HTR-8/SVneo (cell line): ENCODE data around the gene PEX16.
"Not testable (repeated sequence)": the region's sequence is repeated elsewhere in the genome, so short reads cannot be mapped to it uniquely, and the experiment has no call there.

Source experiments
- DNase-seq: peaks from one replicate; pipeline ENCODE4 v3.0.0; 2011; ENCODE audit warnings: low spot score, mixed read lengths; ENCODE audit not compliant: insufficient read length
- FAIRE-seq: peaks from 2 replicates; lab custom pipeline; 2011; peaks lifted over from hg19 to GRCh38; lab: Jason Lieb, UNC

Gene PEX16

DNA sequence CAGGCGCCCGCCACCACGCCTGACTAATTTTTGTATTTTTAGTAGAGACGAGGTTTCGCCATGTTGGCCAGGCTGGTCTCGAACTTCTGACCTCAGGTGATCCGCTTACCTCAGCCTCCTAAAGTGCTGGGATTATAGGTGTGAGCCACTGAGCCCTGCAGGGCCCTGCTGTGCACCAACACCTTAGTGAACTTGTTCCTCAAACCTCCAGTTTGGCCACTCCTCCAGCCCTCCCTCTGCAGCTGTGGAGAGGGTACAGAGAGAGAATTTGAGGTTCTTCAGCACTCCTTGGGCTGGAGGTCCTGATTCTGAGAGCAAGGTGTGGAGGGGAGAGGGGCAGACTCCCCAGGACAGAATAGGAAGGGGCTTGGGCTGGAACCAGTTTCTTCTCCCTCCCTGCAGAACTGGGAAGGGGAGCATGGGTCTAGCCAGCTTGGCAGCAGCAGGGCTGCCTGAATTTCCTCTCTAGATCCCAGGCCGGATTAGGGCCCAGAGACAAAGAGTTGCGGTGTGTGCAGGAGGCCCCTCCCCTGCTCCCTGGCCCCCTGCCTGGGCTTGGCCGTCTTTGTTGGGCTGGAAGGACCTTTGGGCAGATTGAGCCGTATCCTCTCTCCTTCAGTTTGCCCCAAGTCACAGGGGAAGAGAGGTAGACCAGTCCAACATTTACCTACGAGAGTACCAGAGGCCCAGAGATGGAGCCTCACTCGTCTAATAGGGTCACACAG, 2.3 kb upstream of the PEX16 start:
- FAIRE-seq (no peak), DNase-seq (no peak)

DNA sequence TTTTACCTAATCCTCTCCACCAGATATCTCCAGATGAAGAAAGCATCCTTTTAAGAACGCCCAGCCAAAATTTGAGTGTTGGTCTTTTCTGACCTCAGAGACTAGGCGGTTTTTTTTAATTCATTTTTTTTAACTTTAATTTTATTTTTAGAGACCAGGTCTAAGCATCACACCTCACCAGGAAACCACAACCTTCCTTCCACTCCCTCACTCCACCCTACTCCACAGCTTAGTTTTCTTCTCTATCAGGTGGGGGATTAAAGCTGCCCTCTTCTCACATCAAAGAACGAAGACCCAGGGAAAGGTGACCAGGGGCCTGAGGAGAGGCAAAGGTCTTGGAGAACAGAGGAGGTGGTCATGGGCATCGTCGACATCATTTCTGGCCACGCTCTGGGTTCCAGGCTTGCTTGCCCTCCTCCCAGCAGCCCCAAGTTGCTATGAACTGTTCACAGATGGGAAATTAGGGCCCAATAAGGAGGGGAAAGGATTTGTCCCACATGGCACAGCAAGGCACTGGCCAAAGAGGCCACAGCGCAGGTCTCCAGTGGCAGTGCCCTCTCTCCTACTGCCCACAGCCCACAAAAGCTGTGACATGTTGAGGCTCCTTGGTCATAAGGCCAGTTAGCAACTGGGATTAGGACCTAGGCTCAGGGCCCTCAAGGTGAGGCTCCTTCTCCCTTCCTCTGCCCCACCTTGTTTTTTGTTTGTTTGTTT, 1.4 kb upstream of the PEX16 start:
- no peak for DNase-seq

DNA sequence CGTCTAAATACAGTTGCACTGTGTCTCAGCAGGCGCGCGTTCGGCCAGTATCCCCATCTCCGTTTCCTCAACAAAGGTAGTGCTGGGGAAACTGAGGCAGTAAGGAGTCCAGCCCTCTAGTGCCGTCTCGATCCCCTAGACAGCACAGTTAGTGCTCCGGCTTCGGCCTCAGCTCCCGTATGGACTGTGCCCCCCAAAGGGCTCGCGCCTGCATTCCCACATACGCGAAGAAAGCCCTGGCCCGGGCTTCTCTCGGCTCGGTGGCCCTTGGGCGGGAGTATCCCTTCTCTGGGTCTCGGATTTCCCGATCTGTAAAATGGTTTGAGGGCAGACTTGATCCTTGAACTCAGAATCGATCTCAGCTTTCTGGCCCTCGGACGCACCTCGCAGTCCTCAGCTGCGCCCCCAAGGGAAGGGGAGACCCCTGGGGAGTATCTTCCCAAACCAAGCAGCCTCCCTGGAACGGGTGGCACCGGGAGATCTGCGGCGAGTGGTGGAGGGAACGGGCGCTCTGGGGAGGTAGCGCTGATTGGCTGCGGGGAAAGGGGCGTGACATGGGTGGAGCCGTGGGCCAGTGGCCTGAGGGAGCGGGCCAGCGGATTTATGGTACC, 759 bp upstream of the PEX16 start:
- DNase-seq: peak; percentile 90
- peak; percentile 64 for FAIRE-seq

More for the DNA sequence above, 1.4 kb upstream of the PEX16 start:
- FAIRE-seq: no peak

DNA sequence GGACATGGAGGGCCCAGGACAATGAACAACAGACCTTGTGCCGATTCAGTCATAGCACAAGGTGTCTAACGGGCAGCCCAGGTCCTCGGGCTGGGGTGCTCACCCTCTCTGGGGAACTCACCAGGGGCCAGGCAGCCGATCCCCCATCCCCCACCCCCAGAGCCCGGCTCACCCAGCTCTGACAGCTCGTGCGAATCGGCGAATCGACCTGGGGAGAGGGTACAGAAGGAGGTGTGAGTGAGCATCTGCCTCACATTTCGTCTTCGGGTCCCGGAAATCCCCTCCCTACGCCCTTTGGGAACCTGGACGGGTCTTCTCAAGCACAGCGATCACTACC, 423 bp downstream of the PEX16 start:
- FAIRE-seq (no peak), DNase-seq (no peak)

DNA sequence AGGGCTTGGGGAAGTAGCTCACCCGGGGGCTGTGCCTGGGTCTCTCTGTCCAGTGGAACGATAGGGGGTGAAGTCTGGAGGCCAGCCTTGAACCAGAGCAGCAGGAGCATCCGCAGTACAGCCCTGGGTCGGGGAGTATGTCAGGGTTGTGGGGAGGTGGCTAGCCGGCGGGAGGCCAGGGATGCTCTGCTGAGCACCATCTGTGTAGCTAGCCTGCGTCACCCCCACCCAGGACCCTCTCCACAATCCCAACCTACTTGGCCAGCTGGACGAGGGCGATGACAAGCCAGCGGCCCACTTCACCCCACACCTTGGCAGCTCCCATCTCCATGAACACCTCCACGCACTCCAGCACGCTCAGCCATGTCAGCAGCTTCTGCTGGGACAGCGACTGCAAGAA, 2.2 kb downstream of the PEX16 start:
- DNase-seq (no peak), FAIRE-seq (no peak)

DNA sequence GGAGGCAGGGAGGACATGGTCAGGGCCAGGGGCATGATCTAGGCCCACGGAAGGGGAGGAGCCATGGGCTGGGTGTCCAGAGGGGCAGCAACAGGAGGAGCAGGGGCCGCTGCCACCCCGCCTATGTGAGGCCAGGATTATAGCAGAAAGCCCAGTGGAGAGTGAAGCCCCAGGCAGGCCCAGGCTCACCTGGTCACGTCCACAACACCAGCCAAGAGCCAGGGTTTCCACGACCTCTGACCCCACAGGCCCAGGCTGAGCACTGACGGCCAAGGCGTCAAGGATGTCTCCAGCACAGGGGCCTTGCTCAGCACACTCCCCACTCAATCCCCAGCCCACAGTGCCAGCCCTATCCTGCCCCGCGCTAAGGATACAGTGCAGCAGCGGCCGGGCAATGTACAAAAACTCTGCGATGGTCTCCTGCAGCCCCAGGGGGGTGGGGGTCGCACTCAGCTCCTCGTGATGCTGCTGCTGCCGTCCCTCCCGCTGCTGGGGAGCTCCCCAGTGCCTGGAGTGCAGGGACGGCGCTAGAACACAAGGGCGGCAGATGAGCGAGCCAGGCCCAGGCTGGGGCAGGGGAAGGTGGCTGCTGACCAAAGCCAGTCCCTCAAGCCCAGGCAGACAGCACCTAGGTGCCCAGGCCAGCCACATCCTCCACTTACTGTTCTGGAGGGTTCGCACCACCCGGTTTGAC, 3.6 kb downstream of the PEX16 start:
- no peak for FAIRE-seq
- DNase-seq: no peak

DNA sequence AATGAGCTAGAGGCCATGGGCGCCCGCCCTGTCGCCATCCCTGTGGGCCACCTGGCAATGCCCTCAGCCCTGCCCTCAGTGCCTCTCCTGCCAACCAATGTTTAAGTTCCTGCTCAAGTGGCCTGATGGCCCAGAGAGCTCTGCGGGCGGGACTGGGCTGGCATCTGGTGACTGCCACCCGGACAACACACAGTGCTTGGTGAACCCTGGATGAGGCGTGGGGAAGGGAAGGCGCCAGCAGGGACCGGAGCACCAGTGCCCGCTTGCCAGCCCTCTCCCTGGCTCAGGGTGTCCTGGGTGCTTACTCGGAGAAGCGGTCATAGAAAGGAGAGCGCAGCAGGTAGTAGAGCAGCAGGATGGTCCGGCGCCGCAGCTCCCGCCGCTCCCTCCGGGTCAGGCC, 4.2 kb downstream of the PEX16 start:
- FAIRE-seq: no peak

DNA sequence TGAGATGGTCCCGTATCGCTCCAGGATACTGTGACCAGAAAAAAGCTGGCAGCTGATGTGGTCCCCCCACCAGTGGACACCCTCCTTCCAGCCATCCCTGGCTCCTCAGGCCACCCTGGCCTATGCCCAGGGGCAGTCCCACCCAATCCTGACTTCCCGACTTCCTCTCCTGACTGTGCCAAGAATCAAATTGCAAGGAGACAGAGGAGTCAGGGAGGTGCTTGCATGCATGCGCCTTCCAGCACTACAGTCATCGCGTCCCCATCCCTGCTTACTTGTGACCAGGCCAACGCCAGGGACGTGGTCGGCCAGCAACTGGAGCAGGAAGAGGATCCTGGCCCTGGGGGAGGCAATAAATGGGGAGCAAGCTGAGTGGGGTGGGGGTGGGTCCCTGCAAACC, 7.1 kb downstream of the PEX16 start:
- no peak for FAIRE-seq
- no peak for DNase-seq

More for the DNA sequence above, 4.2 kb downstream of the PEX16 start:
- no peak for DNase-seq

DNA sequence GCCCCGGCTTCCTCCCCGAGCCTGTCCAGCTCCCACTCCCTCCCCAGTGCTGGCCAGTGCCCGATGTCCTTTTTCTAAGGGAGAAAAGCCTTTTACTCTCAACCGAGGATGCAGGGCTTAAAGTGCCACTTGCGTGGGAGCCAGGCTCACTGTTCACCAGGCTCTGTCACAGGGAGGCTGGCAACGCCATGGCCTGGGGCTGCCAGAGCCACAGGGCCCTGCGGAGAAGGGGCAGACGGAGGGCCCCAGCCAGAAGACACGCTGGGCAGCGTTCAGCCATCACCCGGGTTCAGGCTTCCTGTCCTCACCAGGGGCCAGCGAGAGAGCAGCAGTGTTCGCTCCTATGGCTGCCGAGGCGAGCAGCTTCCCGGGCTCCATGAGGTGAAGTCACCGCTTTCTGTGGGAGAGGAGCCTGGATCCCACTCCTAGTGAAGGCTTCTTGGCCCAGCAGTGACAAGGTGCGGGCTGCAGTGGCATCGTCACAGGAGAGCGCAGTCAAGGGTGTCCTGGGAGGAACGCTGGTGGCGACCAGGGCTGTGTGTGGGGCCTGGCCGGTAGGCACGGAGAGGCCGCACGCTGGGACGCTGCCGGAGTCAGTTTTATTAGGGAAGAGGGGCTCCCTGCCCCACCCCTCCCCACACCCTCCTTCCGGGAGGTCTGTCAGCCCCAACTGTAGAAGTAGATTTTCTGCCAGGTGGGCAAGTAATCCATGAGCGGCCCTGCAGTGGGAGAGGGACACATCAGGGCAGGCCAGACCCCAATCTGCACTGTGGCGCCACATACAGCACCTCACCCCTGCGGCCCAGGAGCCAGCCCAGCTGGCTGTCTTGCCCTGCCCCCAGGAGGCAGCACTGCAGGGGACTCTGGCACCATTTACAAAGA, 7.8 kb downstream of the PEX16 start:
- no peak for FAIRE-seq
- no peak for DNase-seq

DNA sequence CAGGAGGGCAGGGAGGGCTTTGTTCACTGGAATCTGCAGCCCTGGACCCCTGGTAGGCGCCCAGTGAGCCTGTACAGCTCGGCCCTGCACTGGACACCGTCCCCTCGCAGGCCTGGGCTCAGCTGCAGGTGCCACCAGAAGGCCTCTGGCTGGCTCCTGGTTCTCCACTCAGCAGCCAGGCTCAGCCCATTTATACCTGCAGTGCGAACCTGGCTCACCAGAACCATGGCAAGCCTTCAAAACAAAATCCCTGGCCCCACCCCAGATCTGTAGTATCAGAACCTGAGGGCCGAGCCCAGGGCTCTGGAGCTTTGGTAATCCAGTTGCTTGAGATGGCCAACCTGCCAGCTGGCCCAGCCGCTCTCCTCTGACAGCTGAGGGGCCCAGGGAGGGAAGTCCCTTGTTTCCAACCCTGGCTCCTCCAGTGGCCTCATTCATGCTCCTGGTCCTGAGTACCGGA, 9.7 kb downstream of the PEX16 start:
- FAIRE-seq: no peak

DNA sequence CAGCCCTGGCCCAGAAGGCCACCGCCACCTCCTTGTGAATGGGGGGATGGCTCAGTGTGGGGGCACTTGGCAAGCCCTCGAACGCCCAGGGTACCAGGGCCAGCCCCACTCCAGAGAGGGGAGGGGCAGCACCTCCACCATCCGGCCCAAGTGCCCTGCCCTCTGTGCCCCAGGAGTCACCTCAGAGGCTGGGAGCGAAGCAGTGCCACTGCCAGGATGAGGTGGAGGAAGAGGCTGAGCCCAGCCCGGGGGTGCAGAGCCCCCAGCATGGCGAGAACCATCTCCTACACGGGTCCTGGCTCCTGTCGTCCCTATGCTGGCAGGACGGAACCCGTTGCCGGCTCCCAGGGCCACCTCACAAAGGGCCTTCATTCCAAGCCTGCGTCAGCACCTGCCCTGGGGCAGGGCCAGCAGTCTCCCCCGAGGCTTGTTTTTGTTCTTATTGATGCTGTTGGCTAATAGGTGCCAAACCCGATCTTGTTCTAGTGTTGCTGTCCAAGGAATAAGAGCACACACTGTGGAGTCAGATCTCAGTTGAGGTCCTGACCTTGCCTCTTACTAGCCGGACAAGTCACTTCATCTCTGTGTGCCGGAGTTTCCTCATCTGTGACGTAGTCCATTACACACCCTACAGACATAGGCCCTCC, 10.6 kb downstream of the PEX16 start, which contains the start of gene FREY1:
Gene FREY1 (minus strand): TSS at position 307 of the 647 bp plus-strand sequence. CDS start 26 bp downstream, at position 281.
- DNase-seq: no peak

More for the DNA sequence above, 9.7 kb downstream of the PEX16 start:
- no peak for DNase-seq

DNA sequence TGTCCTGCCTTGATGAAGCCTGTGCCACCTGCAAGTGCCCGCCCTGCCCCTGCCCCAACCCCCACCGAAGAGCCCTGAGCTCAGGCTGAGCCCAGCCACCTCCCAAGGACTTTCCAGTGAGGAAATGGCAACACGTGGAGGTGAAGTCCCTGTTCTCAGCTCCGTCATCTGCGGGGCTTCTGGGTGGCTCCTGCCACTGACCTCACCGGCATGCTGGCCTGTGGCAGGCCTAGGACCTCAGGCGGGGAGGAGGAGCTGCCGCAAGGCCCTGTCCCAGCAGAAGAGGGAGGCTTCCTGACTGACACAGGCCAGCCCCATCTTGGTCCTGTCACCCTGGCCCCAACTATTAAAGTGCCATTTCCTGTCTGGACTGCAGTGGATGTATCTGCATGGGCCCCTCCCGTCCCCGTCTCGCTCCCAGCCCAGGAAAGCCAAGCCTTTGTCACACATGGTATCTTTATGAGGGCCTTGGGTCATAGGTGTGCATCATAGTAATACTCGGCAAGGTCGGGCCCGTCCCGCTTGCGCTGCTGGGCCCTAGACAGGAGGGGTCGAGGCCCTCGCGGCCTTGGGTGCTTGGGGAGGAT, 11.5 kb downstream of the PEX16 start:
- FAIRE-seq: no peak
- no peak for DNase-seq

More for the DNA sequence above, 10.6 kb downstream of the PEX16 start, which contains the start of gene FREY1:
- no peak for FAIRE-seq

DNA sequence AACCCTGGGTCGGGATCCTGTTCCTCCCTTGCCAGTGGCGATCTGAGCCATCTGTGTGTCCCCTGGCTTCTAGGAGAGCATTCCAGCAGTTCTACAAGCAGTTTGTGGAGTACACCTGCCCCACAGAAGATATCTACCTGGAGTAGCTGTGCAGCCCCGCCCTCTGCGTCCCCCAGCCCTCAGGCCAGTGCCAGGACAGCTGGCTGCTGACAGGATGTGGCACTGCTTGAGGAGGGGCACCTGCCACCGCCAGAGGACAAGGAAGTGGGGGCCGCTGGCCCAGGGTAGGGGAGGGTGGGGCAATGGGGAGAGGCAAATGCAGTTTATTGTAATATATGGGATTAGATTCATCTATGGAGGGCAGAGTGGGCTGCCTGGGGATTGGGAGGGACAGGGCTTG, 12.1 kb downstream of the PEX16 start:
- not testable (repeated sequence) for DNase-seq, FAIRE-seq

DNA sequence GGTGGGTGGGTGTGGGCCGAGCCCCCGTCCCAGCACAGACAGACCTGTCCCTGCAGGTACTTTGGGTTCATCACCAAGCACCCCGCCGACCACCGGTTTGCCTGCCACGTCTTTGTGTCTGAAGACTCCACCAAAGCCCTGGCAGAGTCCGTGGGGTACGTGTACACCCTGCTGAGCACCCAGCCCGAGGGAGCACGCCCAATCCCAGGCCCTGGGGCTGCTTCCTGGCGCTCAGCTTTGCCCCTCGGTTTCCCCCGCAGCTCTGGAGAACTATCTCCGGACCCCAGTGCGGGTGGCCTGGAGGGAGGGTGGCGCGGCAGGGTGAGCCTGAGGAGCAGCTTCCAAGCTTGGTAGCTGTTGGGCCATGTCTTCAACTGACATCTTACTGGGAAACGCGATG, 12.6 kb downstream of the PEX16 start:
- FAIRE-seq (no peak), DNase-seq (no peak)

DNA sequence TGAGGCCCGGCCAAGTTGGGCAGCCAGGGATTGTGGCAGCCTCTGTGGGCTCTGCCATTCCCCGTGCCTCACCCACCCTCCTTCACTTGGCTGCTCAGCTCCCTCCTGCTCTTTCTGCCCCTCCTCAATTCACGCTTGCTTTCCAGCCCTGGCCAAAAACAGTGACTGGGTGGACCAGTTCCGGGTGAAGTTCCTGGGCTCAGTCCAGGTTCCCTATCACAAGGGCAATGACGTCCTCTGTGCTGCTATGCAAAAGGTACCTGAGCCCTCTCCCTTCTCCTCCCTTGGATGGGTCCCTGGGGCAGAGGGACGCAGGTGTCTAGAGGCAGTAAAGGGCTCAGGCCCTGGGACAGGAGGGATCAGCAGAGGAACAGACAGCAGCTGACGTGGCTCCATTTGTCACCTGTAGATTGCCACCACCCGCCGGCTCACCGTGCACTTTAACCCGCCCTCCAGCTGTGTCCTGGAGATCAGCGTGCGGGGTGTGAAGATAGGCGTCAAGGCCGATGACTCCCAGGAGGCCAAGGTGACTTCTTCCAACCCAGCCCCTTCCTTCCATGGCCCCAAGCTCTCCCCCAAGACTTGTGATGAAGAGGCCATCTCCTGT, 13.3 kb downstream of the PEX16 start:
- FAIRE-seq: no peak
- no peak for DNase-seq

DNA sequence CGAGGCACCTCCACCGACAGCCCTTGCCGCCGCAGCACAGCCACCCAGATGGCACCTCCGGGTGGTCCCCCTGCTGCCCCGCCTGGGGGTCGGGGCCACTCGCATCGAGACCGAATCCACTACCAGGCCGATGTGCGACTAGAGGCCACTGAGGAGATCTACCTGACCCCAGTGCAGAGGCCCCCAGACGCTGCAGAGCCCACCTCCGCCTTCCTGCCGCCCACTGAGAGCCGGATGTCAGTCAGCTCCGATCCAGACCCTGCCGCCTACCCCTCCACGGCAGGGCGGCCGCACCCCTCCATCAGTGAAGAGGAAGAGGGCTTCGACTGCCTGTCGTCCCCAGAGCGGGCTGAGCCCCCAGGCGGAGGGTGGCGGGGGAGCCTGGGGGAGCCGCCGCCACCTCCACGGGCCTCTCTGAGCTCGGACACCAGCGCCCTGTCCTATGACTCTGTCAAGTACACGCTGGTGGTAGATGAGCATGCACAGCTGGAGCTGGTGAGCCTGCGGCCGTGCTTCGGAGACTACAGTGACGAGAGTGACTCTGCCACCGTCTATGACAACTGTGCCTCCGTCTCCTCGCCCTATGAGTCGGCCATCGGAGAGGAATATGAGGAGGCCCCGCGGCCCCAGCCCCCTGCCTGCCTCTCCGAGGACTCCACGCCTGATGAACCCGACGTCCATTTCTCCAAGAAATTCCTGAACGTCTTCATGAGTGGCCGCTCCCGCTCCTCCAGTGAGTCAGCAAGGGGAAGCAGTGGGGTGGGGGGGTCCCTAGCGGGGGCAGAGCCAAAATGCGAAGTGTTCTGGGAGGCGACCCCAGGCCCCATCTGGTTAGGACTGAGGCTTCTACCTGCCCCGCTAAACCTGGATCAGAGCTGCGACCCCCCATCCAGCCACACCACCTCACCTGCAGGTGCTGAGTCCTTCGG, 15.0 kb downstream of the PEX16 start:
- no peak for DNase-seq
- FAIRE-seq: no peak

DNA sequence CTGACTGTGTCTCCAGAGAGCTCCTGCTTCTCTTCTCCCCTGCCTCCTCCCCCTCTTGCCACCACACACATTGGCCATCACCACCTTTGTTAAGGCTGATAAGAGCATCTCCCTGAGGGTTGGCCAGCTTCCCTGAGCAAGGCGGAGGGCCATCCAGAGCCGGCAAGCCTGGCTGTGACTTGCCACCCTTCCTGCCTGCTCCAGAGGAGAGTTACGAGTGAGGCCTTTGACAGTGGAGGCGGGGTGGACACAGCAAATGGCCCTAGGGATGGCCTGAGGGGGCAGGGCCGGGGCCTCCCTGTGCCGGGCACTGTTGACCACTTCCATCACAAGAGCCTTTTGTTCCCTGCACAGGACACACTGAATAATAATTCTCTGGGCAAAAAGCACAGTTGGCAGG, 16.1 kb downstream of the PEX16 start:
- FAIRE-seq (no peak), DNase-seq (no peak)
